IMR-90 (cell line): ENCODE measurements around the gene SFTPB. TPM values are rescaled to one million over a fixed set of nuclear protein-coding genes. Genes with fewer than 3 reads are reported as not detected.

Experiments
- ATAC-seq: fragments of 200-7000 bp; cut with Tn5 transposase; 2 replicates; pipeline ENCODE4 v1.9.1; 2020; ENCODE audit warnings: low read depth, mild to moderate bottlenecking, moderate library complexity
- BruUV-seq: library from RNA; stranded (reverse); fragments of 400-500 nt; replicated peaks from 2 replicates; lab custom pipeline; 2021; lab: Mats Ljungman, UMichigan
- CTCF ChIA-PET: fragments of 300-600 bp; formaldehyde crosslinking; extraction: SDS; loops from one replicate; lab custom pipeline; 2021; ENCODE audit warnings: antibody characterized with exemption; lab: Yijun Ruan, JAX
- POLR2A ChIA-PET: fragments of 300-600 bp; sonication (Branson Sonifier 250); formaldehyde crosslinking; loops from one replicate; lab custom pipeline; 2022; ENCODE audit warnings: antibody characterized with exemption; ENCODE audit not compliant: unreplicated experiment; lab: Charles Lee
- DNase-seq: peaks from one replicate; pipeline ENCODE4 v3.0.0; 2013
- H2AFZ ChIP-seq: replicated peaks from 2 replicates; pipeline ENCODE3; 2013; ENCODE audit warnings: low read length, mild to moderate bottlenecking; ENCODE audit not compliant: poor library complexity
- H2AK5ac ChIP-seq: 2 replicates; pipeline ENCODE4 v1.6.1; 2013; ENCODE audit warnings: low read depth, low read length, inconsistent platforms
- H2AK9ac ChIP-seq: replicated peaks from 2 replicates; pipeline ENCODE3; 2013; ENCODE audit warnings: mild to moderate bottlenecking, low read depth, low read length, moderate library complexity; ENCODE audit not compliant: poor library complexity
- H2BK120ac ChIP-seq: 2 replicates; pipeline ENCODE4 v1.6.1; 2013; ENCODE audit warnings: low read depth, low read length, inconsistent platforms
- H2BK15ac ChIP-seq: 3 replicates; pipeline ENCODE4 v1.6.1; 2013; ENCODE audit warnings: low read depth, low read length, inconsistent platforms
- H2BK20ac ChIP-seq: 2 replicates; pipeline ENCODE4 v1.6.1; 2013; ENCODE audit warnings: low read depth, mild to moderate bottlenecking, inconsistent platforms, low read length, moderate library complexity
- H2BK5ac ChIP-seq: 2 replicates; pipeline ENCODE4 v1.6.1; 2013; ENCODE audit warnings: mild to moderate bottlenecking, low read depth, low read length, inconsistent platforms; ENCODE audit not compliant: poor library complexity, severe bottlenecking
- H3K14ac ChIP-seq: replicated peaks from 2 replicates; pipeline ENCODE4 v1.6.1; 2013; ENCODE audit warnings: low read depth, low read length, inconsistent platforms
- H3K18ac ChIP-seq: 2 replicates; pipeline ENCODE4 v1.6.1; 2013; ENCODE audit warnings: low read depth, low read length, control low read depth
- H3K23ac ChIP-seq: 2 replicates; pipeline ENCODE4 v1.6.1; 2013; ENCODE audit warnings: low read depth, low read length, inconsistent platforms
- H3K27ac ChIP-seq: 2 replicates; pipeline ENCODE4 v1.5.1; 2013; ENCODE audit warnings: mild to moderate bottlenecking, control low read depth, low read length; ENCODE audit not compliant: insufficient read depth
- H3K27me3 ChIP-seq: 2 replicates; pipeline ENCODE4 v1.6.1; 2013; ENCODE audit warnings: low read length; ENCODE audit not compliant: control insufficient read depth, insufficient read depth
- H3K36me3 ChIP-seq: 2 replicates; pipeline ENCODE4 v1.6.1; 2013; ENCODE audit warnings: low read length, mixed read lengths; ENCODE audit not compliant: control insufficient read depth, insufficient read depth
- H3K4ac ChIP-seq: 2 replicates; pipeline ENCODE4 v1.6.1; 2013; ENCODE audit warnings: low read depth, low read length, inconsistent platforms
- H3K4me1 ChIP-seq: 2 replicates; pipeline ENCODE4 v1.6.1; 2013; ENCODE audit warnings: low read length, mixed read lengths; ENCODE audit not compliant: control insufficient read depth, insufficient read depth
- H3K4me2 ChIP-seq: 2 replicates; pipeline ENCODE4 v1.6.1; 2013; ENCODE audit warnings: low read depth, mild to moderate bottlenecking, control low read depth, low read length, moderate library complexity
- H3K4me3 ChIP-seq: 2 replicates; pipeline ENCODE4 v1.5.1; 2013; ENCODE audit warnings: low read depth, mild to moderate bottlenecking, control low read depth, low read length, moderate library complexity; ENCODE audit not compliant: insufficient read depth
- H3K56ac ChIP-seq: 2 replicates; pipeline ENCODE4 v1.6.1; 2013; ENCODE audit warnings: low read length, inconsistent platforms; ENCODE audit not compliant: insufficient read depth; ENCODE audit errors: extremely low read depth
- H3K79me1 ChIP-seq, 2 experiments: 2 replicates each; pipeline ENCODE4 v1.6.1; 2013; ENCODE audit warnings: low read length in 2 of 2, inconsistent platforms in 1 of 2, low read depth in 1 of 2
- H3K9ac ChIP-seq: 2 replicates; pipeline ENCODE4 v1.6.1; 2013; ENCODE audit warnings: low read depth, low read length, control low read depth
- H3K9me1 ChIP-seq: 2 replicates; pipeline ENCODE4 v1.6.1; 2013; ENCODE audit warnings: low read length, inconsistent platforms; ENCODE audit not compliant: insufficient read depth
- H3K9me3 ChIP-seq: 2 replicates; pipeline ENCODE4 v1.6.1; 2013; ENCODE audit warnings: low read length; ENCODE audit not compliant: control insufficient read depth, insufficient read depth
- H4K20me1 ChIP-seq: 2 replicates; pipeline ENCODE4 v1.6.1; 2013; ENCODE audit warnings: low read length, inconsistent platforms; ENCODE audit not compliant: insufficient read depth
- H4K5ac ChIP-seq: 2 replicates; pipeline ENCODE4 v1.6.1; 2013; ENCODE audit warnings: mild to moderate bottlenecking, low read depth, low read length, control low read depth
- H4K8ac ChIP-seq, 2 experiments: 2 replicates each; pipeline ENCODE4 v1.6.1; 2013; ENCODE audit warnings: low read depth in 2 of 2, low read length in 2 of 2, control low read depth in 1 of 2, inconsistent platforms in 1 of 2
- H4K91ac ChIP-seq: 2 replicates; pipeline ENCODE4 v1.6.1; 2013; ENCODE audit warnings: low read depth, low read length, inconsistent platforms; ENCODE audit not compliant: insufficient read depth
- CHD1 ChIP-seq: IDR thresholded peaks from 2 replicates; pipeline ENCODE4 v1.6.1; 2012; ENCODE audit warnings: low read depth, low read length, improper control_type of control experiment
- FOS ChIP-seq: fragments of 150-350 bp; IDR thresholded peaks from 2 replicates; pipeline ENCODE4 v1.6.1; 2016; ENCODE audit warnings: low read depth, low read length
- RFX5 ChIP-seq: IDR thresholded peaks from 2 replicates; pipeline ENCODE4 v1.8.0; 2012; ENCODE audit warnings: low read depth, mild to moderate bottlenecking, low read length, moderate library complexity
- SMC3 ChIP-seq: fragments of 150-350 bp; IDR thresholded peaks from 2 replicates; pipeline ENCODE4 v1.6.1; 2016; ENCODE audit warnings: low read depth, mild to moderate bottlenecking, antibody characterized with exemption, low read length, moderate library complexity
- WGBS, 2 experiments: methylation state at CpG; one replicate each; pipeline versions ENCODE4 v1.1.5 to v1.1.7; 2013; ENCODE audit warnings: missing lambda C conversion rate in 2 of 2; ENCODE audit not compliant: insufficient read length in 1 of 2; ENCODE audit errors: extremely low coverage in 2 of 2; 5-methylcytosine and 5-hydroxymethylcytosine counted together
- dilution Hi-C: fragments of 300-500 bp; cut with HindIII; formaldehyde crosslinking; loops from one replicate; pipeline ENCODE4 v1.14.3; 2018; ENCODE audit warnings: low sequenced_read_pairs; ENCODE audit not compliant: unreplicated experiment
- in situ Hi-C: fragments of 300-500 bp; cut with MboI; formaldehyde crosslinking; loops from 3 replicates; pipeline ENCODE4 v1.14.3; 2019; ENCODE audit warnings: low sequenced_read_pairs, inconsistent platforms, mixed read lengths
- intact Hi-C: fragments of 100-400 bp; cut with micrococcal nuclease; formaldehyde crosslinking; loops from 2 replicates; pipeline ENCODE4 v1.10.0; 2022
- polyA plus RNA-seq, 3 experiments: library from polyadenylated mRNA; depleted of rRNA; stranded (reverse); fragments of >200 nt; gene quantifications; 2 replicates each; pipeline ENCODE4 v1.2.3, GENCODE V29; 2012; ENCODE audit warnings: low replicate concordance in 1 of 3
- total RNA-seq: library from RNA; depleted of rRNA; stranded (reverse); fragments of >200 nt; gene quantifications from 2 replicates; pipeline ENCODE4 v1.2.3, GENCODE V29; 2012

The SFTPB gene
- total and polyA plus RNA-seq, 2 of the 4 experiments (the other 2 are of a cell fraction) = not detected

GRCh38 chr2:85694052-85695025, 26.3 kb upstream of the SFTPB start, which contains the start of gene GNLY:
TSS of gene GNLY (plus strand) at chr2:85694358. CDS start at chr2:85694419, 61 bp downstream.
- Histone ChIP-seq H3K23ac (no peak within 1 kb of the TSS), H2BK15ac (peak within 1 kb of the TSS; percentile 33; the same call in 2 of the 3 replicates), H4K8ac (no peak within 1 kb of the TSS), H3K9me1 (peaks cover 6% of the 10 kb centered on the region; the same call in 1 of the 2 replicates), H3K4ac (peak within 1 kb of the TSS; percentile 42), H3K4me1 (peaks cover 3% of the 10 kb centered on the region; the same call in 1 of the 2 replicates), H3K79me1 (no peaks in the 10 kb centered on the region), H4K91ac (no peak within 1 kb of the TSS; the same call in 1 of the 2 replicates), H4K5ac (no peak within 1 kb of the TSS), H3K4me3 (no peak within 1 kb of the TSS), H3K56ac (no peak within 1 kb of the TSS), H3K4me2 (no peak within 1 kb of the TSS), H2AK9ac (peak within 1 kb of the TSS; percentile 76), H2BK120ac (no peak within 1 kb of the TSS), H3K9ac (no peak within 1 kb of the TSS), H3K14ac (no peak within 1 kb of the TSS; the same call in 1 of the 2 replicates), H3K9me3 (no peaks in the 10 kb centered on the region), H2BK20ac (0 out of 2 replicates have a peak within 1 kb of the TSS, but pooled peaks have one; percentile 34), H4K20me1 (no peaks in the 10 kb centered on the region), H2AFZ (peak within 1 kb of the TSS; percentile 32), H2AK5ac (peak within 1 kb of the TSS; percentile 73), H3K27ac (no peak within 1 kb of the TSS), H3K18ac (no peak within 1 kb of the TSS), H3K27me3 (peaks cover 6% of the 10 kb centered on the region; the same call in 1 of the 2 replicates), H2BK5ac (no peak within 1 kb of the TSS), H3K36me3 (no peaks in the 10 kb centered on the region)
- ATAC-seq (no peak), DNase-seq (no peak)
- in situ Hi-C loops = no loop called here
- POLR2A ChIA-PET = no interaction called here
- no TSS peak for BruUV-seq
- TF ChIP-seq CHD1 (no peak), FOS (no peak), RFX5 (no peak), SMC3 (no peak)
- CTCF ChIA-PET = interaction anchor here (1.4 kb wide), 1 partner anchor 13 kb away, joined by 4 read pairs; no protein-coding TSS in a partner anchor
- dilution Hi-C loops = no loop called here
- 92% methylated on average over 5 of the region's 15 CpGs; no CpG with 5 or more reads in 1 of the 2 experiments for WGBS, 2 experiments
- intact Hi-C loops = no loop called here
